ENCODE data around the gene STX8.

DNA sequence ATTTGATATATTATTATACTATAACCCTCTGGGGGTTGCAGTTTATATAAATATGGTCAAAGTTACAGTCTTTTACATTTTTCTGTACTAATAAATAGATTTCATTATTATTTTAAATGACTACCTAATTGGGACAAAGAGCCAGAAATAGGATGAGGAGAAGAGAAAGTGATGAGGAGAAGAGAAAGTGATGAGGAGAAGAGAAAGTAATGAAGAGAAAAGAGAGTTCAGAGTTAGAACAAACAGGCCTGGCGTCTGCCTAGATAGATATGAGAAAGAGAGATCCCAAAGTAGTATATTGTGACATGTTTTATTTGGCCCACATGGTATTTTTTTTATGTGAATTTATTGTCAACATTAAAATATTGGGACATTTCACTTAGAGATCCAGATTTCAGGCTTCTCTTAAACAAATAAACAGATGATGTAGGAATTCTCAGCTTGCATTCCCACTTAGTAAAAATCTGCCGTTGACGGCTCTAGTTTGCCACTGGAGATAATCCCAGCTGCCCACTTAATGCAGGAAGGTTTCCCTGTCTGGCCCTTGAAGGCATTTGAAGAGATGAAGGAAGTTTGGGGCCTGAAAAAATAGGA, 210.7 kb downstream of the STX8 start:
- TF ChIP-seq, protein P1, sequence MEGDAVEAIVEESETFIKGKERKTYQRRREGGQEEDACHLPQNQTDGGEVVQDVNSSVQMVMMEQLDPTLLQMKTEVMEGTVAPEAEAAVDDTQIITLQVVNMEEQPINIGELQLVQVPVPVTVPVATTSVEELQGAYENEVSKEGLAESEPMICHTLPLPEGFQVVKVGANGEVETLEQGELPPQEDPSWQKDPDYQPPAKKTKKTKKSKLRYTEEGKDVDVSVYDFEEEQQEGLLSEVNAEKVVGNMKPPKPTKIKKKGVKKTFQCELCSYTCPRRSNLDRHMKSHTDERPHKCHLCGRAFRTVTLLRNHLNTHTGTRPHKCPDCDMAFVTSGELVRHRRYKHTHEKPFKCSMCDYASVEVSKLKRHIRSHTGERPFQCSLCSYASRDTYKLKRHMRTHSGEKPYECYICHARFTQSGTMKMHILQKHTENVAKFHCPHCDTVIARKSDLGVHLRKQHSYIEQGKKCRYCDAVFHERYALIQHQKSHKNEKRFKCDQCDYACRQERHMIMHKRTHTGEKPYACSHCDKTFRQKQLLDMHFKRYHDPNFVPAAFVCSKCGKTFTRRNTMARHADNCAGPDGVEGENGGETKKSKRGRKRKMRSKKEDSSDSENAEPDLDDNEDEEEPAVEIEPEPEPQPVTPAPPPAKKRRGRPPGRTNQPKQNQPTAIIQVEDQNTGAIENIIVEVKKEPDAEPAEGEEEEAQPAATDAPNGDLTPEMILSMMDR (IDR thresholded peaks at IDR 0.05; ENCODE audit: low read depth, low read length) = no peak
- TF ChIP-seq EZH2phosphoT487 (IDR thresholded peaks at IDR 0.05; ENCODE audit: low read depth) = no peak
